MCF 10A (cell line): Measurements from ENCODE around the gene ZMYM4. TPM values are rescaled to one million over a fixed set of nuclear protein-coding genes. Genes with fewer than 3 reads are reported as not detected.
A peak's percentile ranks its signal among the peaks of the same experiment; 100 is the strongest.

Experiments
- BruUV-seq: library from RNA; stranded (reverse); fragments of 400-500 nt; replicated peaks from 2 replicates; lab custom pipeline; 2021; lab: Mats Ljungman, UMichigan
- CTCF ChIA-PET: fragments of 300-600 bp; sonication (Branson Sonifier 250); formaldehyde crosslinking; extraction: SDS; loops from one replicate; lab custom pipeline; 2021; ENCODE audit warnings: antibody characterized with exemption, inconsistent platforms; lab: Yijun Ruan, JAX
- POLR2A ChIA-PET: fragments of 300-600, 350-650 bp; sonication (Branson Sonifier 250); formaldehyde crosslinking; extraction: SDS; loops from one replicate; lab custom pipeline; 2020; ENCODE audit warnings: antibody characterized with exemption, inconsistent platforms; lab: Yijun Ruan, JAX
- DNase-seq: peaks from one replicate; pipeline ENCODE4 v3.0.0-alpha.2; 2018; ENCODE audit not compliant: unreplicated experiment
- H3K27ac Mint-ChIP-seq: one replicate; pipeline ENCODE4 v1.8.0; 2022; ENCODE audit warnings: mild to moderate bottlenecking, low read depth, mixed read lengths; ENCODE audit not compliant: unreplicated experiment
- H3K27me3 Mint-ChIP-seq: one replicate; pipeline ENCODE4 v1.8.0; 2022; ENCODE audit warnings: mixed read lengths; ENCODE audit not compliant: insufficient read depth, unreplicated experiment
- H3K36me3 Mint-ChIP-seq: one replicate; pipeline ENCODE4 v1.8.0; 2022; ENCODE audit warnings: mild to moderate bottlenecking, moderate library complexity, mixed read lengths; ENCODE audit not compliant: insufficient read depth, unreplicated experiment
- H3K4me1 Mint-ChIP-seq: one replicate; pipeline ENCODE4 v1.8.0; 2022; ENCODE audit warnings: mixed read lengths; ENCODE audit not compliant: insufficient read depth, unreplicated experiment
- H3K4me3 Mint-ChIP-seq: one replicate; pipeline ENCODE4 v1.8.0; 2022; ENCODE audit warnings: mild to moderate bottlenecking, moderate library complexity, mixed read lengths; ENCODE audit not compliant: unreplicated experiment
- H3K9me3 Mint-ChIP-seq: one replicate; pipeline ENCODE4 v1.8.0; 2022; ENCODE audit warnings: mixed read lengths; ENCODE audit not compliant: unreplicated experiment
- intact Hi-C: fragments of 100-400 bp; cut with micrococcal nuclease; formaldehyde crosslinking; loops from 2 replicates; pipeline ENCODE4 v1.14.1; 2022
- total RNA-seq: library from RNA; stranded (reverse); gene quantifications from 2 replicates; pipeline ENCODE4 v1.2.3, GENCODE V29; 2022
- TF ChIP-seq, protein P1 (sequence below): fragments of 200-600 bp; IDR thresholded peaks from one replicate; pipeline ENCODE4 v1.8.0; 2022; ENCODE audit warnings: antibody characterized with exemption, mild to moderate bottlenecking; ENCODE audit not compliant: unreplicated experiment

The ZMYM4 gene
- total RNA-seq, 1 experiment from 2014 or later, result 62.0 TPM

DNA sequence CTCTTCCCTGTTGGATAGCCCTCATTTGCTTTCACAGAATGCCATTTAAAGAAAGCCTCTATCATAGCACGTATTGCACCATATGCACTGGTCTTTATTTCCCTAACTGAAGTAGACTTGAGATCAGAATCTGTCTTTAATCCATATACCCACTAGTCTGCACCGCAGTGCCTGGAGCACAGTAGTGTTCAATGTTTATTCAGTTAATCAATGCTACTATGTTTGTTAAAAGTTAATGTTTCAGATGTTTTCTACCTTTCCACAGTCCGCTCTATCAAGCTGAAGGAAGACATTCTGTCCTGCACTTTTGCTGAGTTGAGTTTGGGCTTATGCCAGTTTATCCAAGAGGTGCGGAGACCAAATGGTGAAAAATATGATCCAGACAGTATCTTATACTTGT is 139.2 kb downstream of the ZMYM4 start:
- Mint-ChIP-seq H3K4me3 (no peak overlapping the region), H3K27ac (peak overlapping the region; percentile 49), H3K27me3 (no peaks in the 10 kb centered on the region), H3K9me3 (no peaks in the 10 kb centered on the region), H3K4me1 (no peaks in the 10 kb centered on the region), H3K36me3 (peaks cover 93% of the 10 kb centered on the region)
- ChIA-PET CTCF (no interaction called here), POLR2A (interaction anchor here (1.6 kb wide), 1 partner anchor 34 kb away, joined by 3 read pairs; no protein-coding TSS in a partner anchor)
- intact Hi-C loops, result no loop called here
- DNase-seq, result no peak
- TF ChIP-seq, protein P1, sequence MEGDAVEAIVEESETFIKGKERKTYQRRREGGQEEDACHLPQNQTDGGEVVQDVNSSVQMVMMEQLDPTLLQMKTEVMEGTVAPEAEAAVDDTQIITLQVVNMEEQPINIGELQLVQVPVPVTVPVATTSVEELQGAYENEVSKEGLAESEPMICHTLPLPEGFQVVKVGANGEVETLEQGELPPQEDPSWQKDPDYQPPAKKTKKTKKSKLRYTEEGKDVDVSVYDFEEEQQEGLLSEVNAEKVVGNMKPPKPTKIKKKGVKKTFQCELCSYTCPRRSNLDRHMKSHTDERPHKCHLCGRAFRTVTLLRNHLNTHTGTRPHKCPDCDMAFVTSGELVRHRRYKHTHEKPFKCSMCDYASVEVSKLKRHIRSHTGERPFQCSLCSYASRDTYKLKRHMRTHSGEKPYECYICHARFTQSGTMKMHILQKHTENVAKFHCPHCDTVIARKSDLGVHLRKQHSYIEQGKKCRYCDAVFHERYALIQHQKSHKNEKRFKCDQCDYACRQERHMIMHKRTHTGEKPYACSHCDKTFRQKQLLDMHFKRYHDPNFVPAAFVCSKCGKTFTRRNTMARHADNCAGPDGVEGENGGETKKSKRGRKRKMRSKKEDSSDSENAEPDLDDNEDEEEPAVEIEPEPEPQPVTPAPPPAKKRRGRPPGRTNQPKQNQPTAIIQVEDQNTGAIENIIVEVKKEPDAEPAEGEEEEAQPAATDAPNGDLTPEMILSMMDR, result no peak
- BruUV-seq, result no TSS peak

DNA sequence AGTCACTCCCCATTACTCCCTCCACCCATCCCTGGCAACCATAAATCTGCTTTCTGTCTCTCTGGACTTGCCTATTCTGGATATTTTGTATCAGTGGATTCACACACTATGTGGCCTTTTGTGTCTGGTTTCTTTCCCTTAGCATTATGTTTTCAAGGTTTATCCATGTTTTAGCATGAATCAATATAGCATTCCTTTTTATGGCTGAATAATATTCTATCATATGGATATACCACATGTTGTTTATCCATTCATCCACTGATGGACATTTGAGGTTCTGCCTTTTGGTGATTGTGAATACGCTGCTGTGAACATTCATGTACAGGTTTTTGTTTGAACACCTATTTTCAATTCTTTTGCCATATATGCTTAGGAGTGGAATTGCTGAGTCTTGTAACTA is 140.4 kb downstream of the ZMYM4 start:
- Mint-ChIP-seq H3K9me3 (no peaks in the 10 kb centered on the region), H3K36me3 (peaks cover 93% of the 10 kb centered on the region), H3K4me3 (no peak overlapping the region), H3K27ac (no peak overlapping the region), H3K27me3 (no peaks in the 10 kb centered on the region), H3K4me1 (no peaks in the 10 kb centered on the region)
- POLR2A ChIA-PET, result no interaction called here
- DNase-seq, result no peak
- no TSS peak for BruUV-seq
- CTCF ChIA-PET, result no interaction called here
- TF ChIP-seq, protein P1, result no peak
- intact Hi-C loops, result no loop called here

DNA sequence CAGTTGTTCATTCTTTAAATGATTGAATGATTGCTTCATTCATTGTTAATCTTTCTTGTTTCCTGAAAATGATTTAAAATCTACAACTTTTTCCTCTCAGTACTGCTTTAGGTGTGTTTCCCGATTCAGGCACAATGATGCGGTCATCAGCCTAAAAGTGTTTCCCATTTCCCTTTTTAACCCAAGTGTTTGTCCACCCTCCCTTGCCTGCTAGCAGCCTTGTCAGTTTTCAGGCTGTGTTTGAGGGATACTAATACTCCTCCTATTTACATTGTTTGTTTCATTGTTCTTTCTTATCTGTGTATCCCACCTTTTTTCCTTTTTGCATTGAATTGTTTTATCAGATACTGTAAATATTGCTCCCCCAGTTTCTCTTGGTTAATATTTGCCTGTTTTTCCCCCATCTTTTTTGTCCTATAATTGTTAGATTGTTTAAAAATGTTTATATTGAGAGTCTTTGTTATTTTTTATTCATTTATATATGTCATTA is 157.6 kb downstream of the ZMYM4 start:
- TF ChIP-seq, protein P1, result no peak
- Mint-ChIP-seq H3K9me3 (no peaks in the 10 kb centered on the region), H3K27ac (no peak overlapping the region), H3K27me3 (no peaks in the 10 kb centered on the region), H3K4me1 (no peaks in the 10 kb centered on the region), H3K36me3 (peaks cover 64% of the 10 kb centered on the region), H3K4me3 (no peak overlapping the region)
- POLR2A ChIA-PET, result interaction anchor here (0.6 kb wide), 1 partner anchor 544 kb away, joined by 3 read pairs; no protein-coding TSS in a partner anchor
- no peak for DNase-seq
- no TSS peak for BruUV-seq
- CTCF ChIA-PET, result no interaction called here
- intact Hi-C loops, result no loop called here

DNA sequence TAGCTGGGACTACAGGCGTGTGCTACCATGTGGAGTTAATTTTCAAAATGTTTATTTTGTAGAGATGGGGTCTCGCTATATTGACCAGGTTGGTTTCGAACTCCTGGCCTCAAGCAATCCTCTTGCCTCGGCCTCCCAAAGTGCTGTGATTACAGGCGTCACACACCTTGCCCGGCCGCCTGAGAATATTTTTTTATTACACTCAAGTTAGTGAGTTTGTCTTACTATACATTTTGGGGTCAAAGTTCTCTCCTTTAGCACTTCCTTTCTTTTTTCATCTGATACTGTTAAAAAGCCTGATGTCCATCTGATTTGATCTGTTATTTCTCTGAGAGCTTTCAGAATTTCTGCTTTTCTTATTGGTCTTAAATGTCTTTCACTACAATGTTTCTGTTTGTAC is 159.9 kb downstream of the ZMYM4 start:
- POLR2A ChIA-PET, result interaction anchor here (0.9 to 1.5 kb wide), 3 partner anchors 10 to 12 kb away, joined by 3 read pairs; no protein-coding TSS in a partner anchor
- CTCF ChIA-PET, result interaction anchor here (0.9 kb wide), 1 partner anchor 14 kb away, joined by 3 read pairs; no protein-coding TSS in a partner anchor
- no peak for DNase-seq
- Mint-ChIP-seq H3K4me1 (no peaks in the 10 kb centered on the region), H3K4me3 (no peak overlapping the region), H3K27me3 (no peaks in the 10 kb centered on the region), H3K27ac (no peak overlapping the region), H3K36me3 (peaks cover 54% of the 10 kb centered on the region), H3K9me3 (no peaks in the 10 kb centered on the region)
- intact Hi-C loops, result no loop called here
- BruUV-seq, result no TSS peak
- TF ChIP-seq, protein P1, result no peak
